Measurements from ENCODE around the gene PCDHGA2. TPM values are rescaled to one million over a fixed set of nuclear protein-coding genes. Genes with fewer than 3 reads are reported as not detected.

The PCDHGA2 gene
- total and polyA plus RNA-seq, 9 of the 15 experiments (the other 6 are each of a cell fraction or from before 2014, with no cell fraction given) = 0.07 to 0.27 (median 0.15) TPM; not detected in 2

- TF ChIP-seq GATAD2B (IDR thresholded peaks at IDR 0.05; ENCODE audit: borderline replicate concordance) = no peak
- TF ChIP-seq MAFK (IDR thresholded peaks at IDR 0.05; ENCODE audit: low read length) = no peak
- TF ChIP-seq MCM5 (IDR thresholded peaks at IDR 0.05; ENCODE audit: low read depth) = no peak
- no peak for TF ChIP-seq PRMT5 (CRISPR knock-in tag; IDR thresholded peaks at IDR 0.05)
- TF ChIP-seq, protein P1, sequence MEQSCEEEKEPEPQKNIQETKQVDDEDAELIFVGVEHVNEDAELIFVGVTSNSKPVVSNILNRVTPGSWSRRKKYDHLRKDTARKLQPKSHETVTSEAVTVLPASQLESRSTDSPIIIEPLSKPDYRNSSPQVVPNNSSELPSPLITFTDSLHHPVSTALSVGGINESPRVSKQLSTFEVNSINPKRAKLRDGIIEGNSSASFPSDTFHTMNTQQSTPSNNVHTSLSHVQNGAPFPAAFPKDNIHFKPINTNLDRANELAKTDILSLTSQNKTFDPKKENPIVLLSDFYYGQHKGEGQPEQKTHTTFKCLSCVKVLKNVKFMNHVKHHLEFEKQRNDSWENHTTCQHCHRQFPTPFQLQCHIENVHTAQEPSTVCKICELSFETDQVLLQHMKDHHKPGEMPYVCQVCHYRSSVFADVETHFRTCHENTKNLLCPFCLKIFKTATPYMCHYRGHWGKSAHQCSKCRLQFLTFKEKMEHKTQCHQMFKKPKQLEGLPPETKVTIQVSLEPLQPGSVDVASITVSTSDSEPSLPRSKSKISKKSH (CRISPR knock-in tag; IDR thresholded peaks at IDR 0.05) = no peak
- TF ChIP-seq GATA2 (CRISPR knock-in tag; IDR thresholded peaks at IDR 0.05) = no peak
- TF ChIP-seq HNRNPH1 (optimal IDR thresholded peaks at IDR 0.05; ENCODE audit: low read depth, low read length) = no peak
- no peak for TF ChIP-seq RFX7 (CRISPR knock-in tag; IDR thresholded peaks at IDR 0.05)
- 0 out of 2 replicates have a peak, but pooled peaks have one; percentile 58 for TF ChIP-seq EHMT2 (IDR thresholded peaks at IDR 0.05)
- TF ChIP-seq, protein P2, sequence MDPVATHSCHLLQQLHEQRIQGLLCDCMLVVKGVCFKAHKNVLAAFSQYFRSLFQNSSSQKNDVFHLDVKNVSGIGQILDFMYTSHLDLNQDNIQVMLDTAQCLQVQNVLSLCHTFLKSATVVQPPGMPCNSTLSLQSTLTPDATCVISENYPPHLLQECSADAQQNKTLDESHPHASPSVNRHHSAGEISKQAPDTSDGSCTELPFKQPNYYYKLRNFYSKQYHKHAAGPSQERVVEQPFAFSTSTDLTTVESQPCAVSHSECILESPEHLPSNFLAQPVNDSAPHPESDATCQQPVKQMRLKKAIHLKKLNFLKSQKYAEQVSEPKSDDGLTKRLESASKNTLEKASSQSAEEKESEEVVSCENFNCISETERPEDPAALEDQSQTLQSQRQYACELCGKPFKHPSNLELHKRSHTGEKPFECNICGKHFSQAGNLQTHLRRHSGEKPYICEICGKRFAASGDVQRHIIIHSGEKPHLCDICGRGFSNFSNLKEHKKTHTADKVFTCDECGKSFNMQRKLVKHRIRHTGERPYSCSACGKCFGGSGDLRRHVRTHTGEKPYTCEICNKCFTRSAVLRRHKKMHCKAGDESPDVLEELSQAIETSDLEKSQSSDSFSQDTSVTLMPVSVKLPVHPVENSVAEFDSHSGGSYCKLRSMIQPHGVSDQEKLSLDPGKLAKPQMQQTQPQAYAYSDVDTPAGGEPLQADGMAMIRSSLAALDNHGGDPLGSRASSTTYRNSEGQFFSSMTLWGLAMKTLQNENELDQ (CRISPR knock-in tag; IDR thresholded peaks at IDR 0.05; ENCODE audit: borderline replicate concordance) = no peak
- TF ChIP-seq, protein P3, sequence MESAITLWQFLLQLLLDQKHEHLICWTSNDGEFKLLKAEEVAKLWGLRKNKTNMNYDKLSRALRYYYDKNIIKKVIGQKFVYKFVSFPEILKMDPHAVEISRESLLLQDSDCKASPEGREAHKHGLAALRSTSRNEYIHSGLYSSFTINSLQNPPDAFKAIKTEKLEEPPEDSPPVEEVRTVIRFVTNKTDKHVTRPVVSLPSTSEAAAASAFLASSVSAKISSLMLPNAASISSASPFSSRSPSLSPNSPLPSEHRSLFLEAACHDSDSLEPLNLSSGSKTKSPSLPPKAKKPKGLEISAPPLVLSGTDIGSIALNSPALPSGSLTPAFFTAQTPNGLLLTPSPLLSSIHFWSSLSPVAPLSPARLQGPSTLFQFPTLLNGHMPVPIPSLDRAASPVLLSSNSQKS (CRISPR knock-in tag; IDR thresholded peaks at IDR 0.05) = no peak
- TF ChIP-seq ZMIZ1 (IDR thresholded peaks at IDR 0.05; ENCODE audit: low read depth in 2 of 2, low read length in 2 of 2) = no peak
- peak; percentile 40; the same call in 1 of the 2 replicates for TF ChIP-seq TEAD4 (IDR thresholded peaks at IDR 0.05; ENCODE audit: low read length)
- no peak for TF ChIP-seq TEAD4 (CRISPR knock-in tag; IDR thresholded peaks at IDR 0.05; ENCODE audit: borderline replicate concordance)
- no peak for TF ChIP-seq HMG20A (CRISPR knock-in tag; conservative IDR thresholded peaks at IDR 0.05)
- no peak for TF ChIP-seq KHSRP (IDR thresholded peaks at IDR 0.05)
- TF ChIP-seq ZNF217 (CRISPR knock-in tag; IDR thresholded peaks at IDR 0.05) = no peak
- TF ChIP-seq MTA1 (IDR thresholded peaks at IDR 0.05; ENCODE audit: borderline replicate concordance) = no peak
These were observed 18.1 kb upstream of the PCDHGA2 start, which contains the start of gene TAF7 (continued) for GRCh38 chr5:141320225-141321169.
